GM12878 (cell line): Measurements from ENCODE around the gene CSMD2. TPM values are rescaled to one million over a fixed set of nuclear protein-coding genes. Genes with fewer than 3 reads are reported as not detected.

Experiments
- ATAC-seq: fragments of 200-7000 bp; cut with Tn5 transposase; 3 replicates; pipeline ENCODE4 v1.9.1; 2020; ENCODE audit warnings: mild to moderate bottlenecking, moderate library complexity
- BruUV-seq: library from RNA; stranded (reverse); fragments of 400-500 nt; replicated peaks from 2 replicates; lab custom pipeline; 2021; lab: Mats Ljungman, UMichigan
- CTCF ChIA-PET: fragments of 300-600 bp; sonication (Branson Sonifier 250); formaldehyde crosslinking; extraction: SDS; loops from one replicate; lab custom pipeline; 2021; ENCODE audit warnings: inconsistent platforms; lab: Yijun Ruan, JAX
- POLR2A ChIA-PET: fragments of 350-600 bp; formaldehyde crosslinking; extraction: SDS; loops from one replicate; lab custom pipeline; 2021; ENCODE audit warnings: inconsistent platforms; lab: Charles Lee
- RAD21 ChIA-PET: fragments of 300-600 bp; sonication (Branson Sonifier 250); formaldehyde crosslinking; loops from one replicate; lab custom pipeline; 2023; ENCODE audit warnings: antibody characterized with exemption; ENCODE audit not compliant: unreplicated experiment; lab: Charles Lee
- SMC1A ChIA-PET: fragments of 300-600 bp; sonication (Branson Sonifier 250); formaldehyde crosslinking; loops from one replicate; lab custom pipeline; 2023; ENCODE audit not compliant: unreplicated experiment, uncharacterized antibody; lab: Charles Lee
- DNase-seq: peaks from one replicate; pipeline ENCODE4 v3.0.0-alpha.2; 2011; ENCODE audit warnings: low read depth, low spot score
- FAIRE-seq: peaks from 3 replicates; lab custom pipeline; 2011; peaks lifted over from hg19 to GRCh38; lab: Jason Lieb, UNC
- H2AFZ ChIP-seq: 2 replicates; pipeline ENCODE4 v1.6.0; 2011; ENCODE audit warnings: low read depth, low read length, control low read depth; ENCODE audit not compliant: control insufficient read depth
- H3K27ac ChIP-seq: 2 replicates; pipeline ENCODE4 v1.5.1; 2011; ENCODE audit warnings: control low read depth; ENCODE audit not compliant: control insufficient read depth, insufficient read depth
- H3K27me3 ChIP-seq, 2 experiments: replicated peaks in 1 of 2; 2 replicates each; pipeline versions ENCODE4 v1.6.0 to v1.6.1; 2011; ENCODE audit warnings: low read length in 1 of 2; ENCODE audit not compliant: control insufficient read depth in 2 of 2, insufficient read depth in 2 of 2
- H3K36me3 ChIP-seq, 2 experiments: 2 replicates each; pipeline ENCODE4 v1.5.1; 2011; ENCODE audit warnings: low read length in 1 of 2; ENCODE audit not compliant: control insufficient read depth in 2 of 2, insufficient read depth in 2 of 2
- H3K4me1 ChIP-seq: 2 replicates; pipeline ENCODE4 v1.6.1; 2011; ENCODE audit warnings: mild to moderate bottlenecking, low read length, moderate library complexity, mixed read lengths; ENCODE audit not compliant: control insufficient read depth, insufficient read depth
- H3K4me2 ChIP-seq: 2 replicates; pipeline ENCODE4 v1.6.0; 2011; ENCODE audit warnings: control low read depth; ENCODE audit not compliant: control insufficient read depth, insufficient read depth
- H3K4me3 ChIP-seq: fragments of 200-600 bp; sonication (generic); 2 replicates; pipeline ENCODE4 v1.5.1; 2016
- H3K79me2 ChIP-seq: 2 replicates; pipeline ENCODE4 v1.6.0; 2011; ENCODE audit warnings: low read length; ENCODE audit not compliant: control insufficient read depth, insufficient read depth
- H3K9ac ChIP-seq: 2 replicates; pipeline ENCODE4 v1.8.0; 2011; ENCODE audit warnings: low read length, control low read depth, mixed read lengths; ENCODE audit not compliant: control insufficient read depth, insufficient read depth
- H3K9me3 ChIP-seq: replicated peaks from 3 replicates; pipeline ENCODE4 v1.5.1; 2011; ENCODE audit warnings: mild to moderate bottlenecking, low read length; ENCODE audit not compliant: control insufficient read depth, insufficient read depth
- H4K20me1 ChIP-seq: 2 replicates; pipeline ENCODE4 v1.6.0; 2011; ENCODE audit not compliant: control insufficient read depth, insufficient read depth
- CTCF ChIP-seq, 3 experiments: IDR thresholded peaks in 2 of 3; conservative IDR thresholded peaks in 1 of 3; 2 replicates each; pipeline ENCODE4 v1.5.1; 2011; ENCODE audit warnings: low read depth in 3 of 3, low read length in 3 of 3, mild to moderate bottlenecking in 3 of 3, control low read depth in 2 of 3, moderate library complexity in 2 of 3, inconsistent platforms in 1 of 3, mixed read lengths in 1 of 3; ENCODE audit not compliant: control insufficient read depth in 2 of 3, insufficient read depth in 1 of 3; ENCODE audit errors: extremely low read depth in 1 of 3
- MXI1 ChIP-seq: fragments of 150-350 bp; IDR thresholded peaks from 2 replicates; pipeline ENCODE4 v1.6.1; 2011; ENCODE audit warnings: low read depth, mild to moderate bottlenecking, inconsistent platforms, low read length, improper control_type of control experiment
- RAD21 ChIP-seq: IDR thresholded peaks from 2 replicates; pipeline ENCODE4 v1.6.1; 2011; ENCODE audit warnings: mild to moderate bottlenecking, low read depth, low read length, moderate library complexity; ENCODE audit not compliant: insufficient read depth
- SMAD5 ChIP-seq: IDR thresholded peaks from 2 replicates; pipeline ENCODE4 v1.6.1; 2016; ENCODE audit warnings: antibody characterized with exemption, low read depth
- SMC3 ChIP-seq: IDR thresholded peaks from 2 replicates; pipeline ENCODE4 v1.6.1; 2011; ENCODE audit warnings: low read length, improper control_type of control experiment, borderline replicate concordance
- WGBS: methylation state at CpG from one replicate; pipeline ENCODE4 v1.1.6; 2016; ENCODE audit warnings: low lambda C conversion rate; ENCODE audit not compliant: insufficient replicate concordance, insufficient coverage; ENCODE audit errors: missing lambda C conversion rate; 5-methylcytosine and 5-hydroxymethylcytosine counted together
- in situ Hi-C: fragments of 300-500 bp; cut with MboI; formaldehyde crosslinking; loops from 9 replicates; pipeline ENCODE4 v1.14.3; 2018; ENCODE audit warnings: mixed read lengths
- intact Hi-C: fragments of 100-400 bp; cut with micrococcal nuclease; formaldehyde crosslinking; loops from one replicate; pipeline ENCODE4 v1.14.2; 2022; ENCODE audit not compliant: unreplicated experiment
- polyA plus RNA-seq, 11 experiments: library from polyadenylated mRNA; depleted of rRNA in 4 of 11; unstranded in 6 of 11; stranded (reverse) in 5 of 11; fragments of >200 nt; fragmentation: Nextera tagmentation in 4 of 11; fragmentation: Illumina TruSeq in 1 of 11; extraction: Ambion mirVana in 4 of 11; extraction: Trizol in 1 of 11; gene quantifications; 1 replicate in 1 of 11; 2 replicates in 10 of 11; pipeline versions ENCODE4 v1.2.1 to v1.2.3, GENCODE V29; 2011 to 2016; ENCODE audit warnings: inconsistent platforms in 2 of 11, missing spikeins in 2 of 11, low read depth in 1 of 11
- total RNA-seq, 4 experiments: library from RNA; depleted of rRNA in 3 of 4; stranded (reverse); fragments of >200 nt in 3 of 4; fragmentation: Illumina TruSeq in 1 of 4; extraction: Trizol in 1 of 4; gene quantifications; 2 replicates each; pipeline versions ENCODE4 v1.2.1 to v1.2.3, GENCODE V29; 2013 to 2021

Gene CSMD2
- total and polyA plus RNA-seq, 10 of the 15 experiments (the other 5 are each of a cell fraction or from before 2014, with no cell fraction given), result under 0.01 TPM; not detected in 9

GRCh38 chr1:33643216-33643615, 521.8 kb downstream of the CSMD2 start:
- whole genome bisulfite sequencing, result 7% methylated on average over 4 of the region's 4 CpGs
- no peak for FAIRE-seq
- in situ Hi-C loops, result no loop called here

GRCh38 chr1:33641104-33641830, 523.8 kb downstream of the CSMD2 start:
- H2AFZ ChIP-seq, result no peak overlapping the region
- ChIA-PET SMC1A (interaction anchor here (0.6 kb wide), 1 partner anchor 258 kb away, joined by 3 read pairs; no protein-coding TSS in a partner anchor), CTCF (interaction anchor here (1.3 kb wide), 1 partner anchor 372 kb away, joined by 6 read pairs; no protein-coding TSS in a partner anchor), POLR2A (no interaction called here), RAD21 (no interaction called here)
- no peak for FAIRE-seq
- no peak overlapping the region for H3K27ac ChIP-seq
- 7% methylated on average over 5 of the region's 5 CpGs for WGBS
- no peaks in the 10 kb centered on the region for H3K36me3 ChIP-seq
- H3K4me3 ChIP-seq, result no peak overlapping the region
- in situ Hi-C loops, result no loop called here
- intact Hi-C loops, result no loop called here
- H3K79me2 ChIP-seq, result no peaks in the 10 kb centered on the region
- no TSS peak for BruUV-seq
- no peak for DNase-seq
- H4K20me1 ChIP-seq, result no peaks in the 10 kb centered on the region
- H3K9me3 ChIP-seq, result no peaks in the 10 kb centered on the region
- 0 out of 3 replicates have a peak, but pooled peaks have one; percentile 42 for ATAC-seq
- peaks cover 4% of the 10 kb centered on the region in 2 experiments; a peak in 1 of 4 replicates for H3K27me3 ChIP-seq
- no peak overlapping the region for H3K9ac ChIP-seq
- TF ChIP-seq SMAD5 (no peak), RAD21 (peak; percentile 27; the same call in 1 of the 2 replicates), SMC3 (peak; percentile 41; the same call in 1 of the 2 replicates), CTCF (IDR thresholded peaks at IDR 0.05 in 2 of 3, conservative IDR thresholded peaks at IDR 0.05 in 1 of 3; ENCODE audit: control insufficient read depth in 2 of 3, extremely low read depth in 1 of 3, insufficient read depth in 1 of 3, low read depth in 3 of 3, low read length in 3 of 3) (peak; percentile 45 to 50 (median 49); a peak in 3 of 6 replicates)
- no peak overlapping the region for H3K4me2 ChIP-seq
- no peaks in the 10 kb centered on the region for H3K4me1 ChIP-seq

More at GRCh38 chr1:33643216-33643615, 521.8 kb downstream of the CSMD2 start:
- Histone ChIP-seq H4K20me1 (no peaks in the 10 kb centered on the region), H3K27ac (no peak overlapping the region), H3K4me1 (no peaks in the 10 kb centered on the region), H3K9ac (no peak overlapping the region), H3K79me2 (no peaks in the 10 kb centered on the region), H3K9me3 (no peaks in the 10 kb centered on the region), H2AFZ (no peak overlapping the region), H3K4me2 (no peak overlapping the region), H3K4me3 (no peak overlapping the region), H3K27me3 (peaks cover 0 to 4% of the 10 kb centered on the region in 2 experiments; a peak in 2 of 4 replicates), H3K36me3 (no peaks in the 10 kb centered on the region)
- ATAC-seq, result no peak
- DNase-seq, result no peak
- CTCF ChIA-PET, result no interaction called here
- BruUV-seq, result no TSS peak
- SMC1A ChIA-PET, result no interaction called here
- POLR2A ChIA-PET, result no interaction called here
- intact Hi-C loops, result no loop called here
- RAD21 ChIA-PET, result no interaction called here
- TF ChIP-seq MXI1, result no peak
- TF ChIP-seq, all 136 proteins: peak for 0
